Glomerular visceral epithelial cell (primary cell): ENCODE data around the gene CTIF.

ENCODE experiments used
- DNase-seq: peaks from one replicate; pipeline ENCODE4 v3.0.0-alpha.2; 2016; ENCODE audit errors: extremely low spot score

Gene CTIF

GRCh38 chr18:48773821-48774220 is 235.0 kb downstream of the CTIF start:
- no peak for DNase-seq

GRCh38 chr18:48774941-48775340 is 236.1 kb downstream of the CTIF start:
- DNase-seq: no peak

GRCh38 chr18:48775372-48776155 is 236.7 kb downstream of the CTIF start:
- DNase-seq: no peak

- DNase-seq: no peak
These were observed 237.3 kb downstream of the CTIF start for GRCh38 chr18:48776156-48776555.

- no peak for DNase-seq
These were observed 237.8 kb downstream of the CTIF start for GRCh38 chr18:48776641-48777025.

- peak; percentile 59 for DNase-seq
These were observed 238.4 kb downstream of the CTIF start for GRCh38 chr18:48777026-48777743.

GRCh38 chr18:48777744-48778116 is 238.9 kb downstream of the CTIF start:
- DNase-seq: no peak

GRCh38 chr18:48778344-48779011 is 239.6 kb downstream of the CTIF start:
- DNase-seq: no peak

GRCh38 chr18:48779462-48779861 is 240.6 kb downstream of the CTIF start:
- DNase-seq: no peak

GRCh38 chr18:48780201-48780912 is 241.5 kb downstream of the CTIF start:
- no peak for DNase-seq

- DNase-seq: no peak
These were observed 242.0 kb downstream of the CTIF start for GRCh38 chr18:48780913-48781162.

GRCh38 chr18:48781163-48781987 is 242.5 kb downstream of the CTIF start:
- DNase-seq: no peak

GRCh38 chr18:48781988-48782363 is 243.1 kb downstream of the CTIF start:
- DNase-seq: no peak

- DNase-seq: no peak
These were observed 243.6 kb downstream of the CTIF start for GRCh38 chr18:48782381-48782861.

GRCh38 chr18:48783616-48784520 is 245.0 kb downstream of the CTIF start:
- DNase-seq: no peak

GRCh38 chr18:48784656-48785055 is 245.8 kb downstream of the CTIF start:
- DNase-seq: no peak

GRCh38 chr18:48785091-48785614 is 246.3 kb downstream of the CTIF start:
- DNase-seq: no peak

- no peak for DNase-seq
These were observed 247.1 kb downstream of the CTIF start for GRCh38 chr18:48785736-48786454.

- no peak for DNase-seq
These were observed 247.8 kb downstream of the CTIF start for GRCh38 chr18:48786455-48787202.
